HCT116 (cell line): ENCODE measurements around the gene SOX30. TPM values are rescaled to one million over a fixed set of nuclear protein-coding genes. Genes with fewer than 3 reads are reported as not detected.

Experiments used
- ATAC-seq: fragments of 200-7000 bp; cut with Tn5 transposase; 2 replicates; pipeline ENCODE4 v1.9.1; 2020; ENCODE audit warnings: mild to moderate bottlenecking, moderate library complexity
- BruUV-seq: library from RNA; stranded (reverse); fragments of 400-500 nt; replicated peaks from 2 replicates; lab custom pipeline; 2021; lab: Mats Ljungman, UMichigan
- CTCF ChIA-PET: fragments of 300-600 bp; sonication (Branson Sonifier 250); formaldehyde crosslinking; loops from one replicate; lab custom pipeline; 2021; ENCODE audit warnings: antibody characterized with exemption; lab: Charles Lee
- POLR2A ChIA-PET: fragments of 300-600, 350-600 bp; sonication (Branson Sonifier 250); formaldehyde crosslinking; loops from one replicate; lab custom pipeline; 2021; ENCODE audit warnings: antibody characterized with exemption; lab: Charles Lee
- RAD21 ChIA-PET, 2 experiments: fragments of 300-600 bp; sonication (Branson Sonifier 250); formaldehyde crosslinking; loops; one replicate each; lab custom pipeline; 2023; ENCODE audit warnings: low total read pairs in 2 of 2; ENCODE audit not compliant: uncharacterized antibody in 2 of 2, unreplicated experiment in 2 of 2, low non-redundant PET in 1 of 2; lab: Charles Lee
- DNase-seq: peaks from one replicate; pipeline ENCODE4 v3.0.0-alpha.2; 2010; ENCODE audit warnings: low read depth, low spot score
- H2AFZ ChIP-seq: fragments of 200-600 bp; shearing (Covaris generic), sonication (generic); 2 replicates; pipeline ENCODE4 v1.6.1; 2017; ENCODE audit warnings: low read depth, mixed run types, mixed read lengths, antibody characterized with exemption, low read length; ENCODE audit not compliant: poor library complexity, severe bottlenecking
- H3K27ac ChIP-seq: 2 replicates; pipeline ENCODE4 v1.5.1; 2012; ENCODE audit warnings: low read depth, low read length
- H3K27me3 ChIP-seq: fragments of 200-600 bp; sonication (generic); 2 replicates; pipeline ENCODE4 v1.6.1; 2016; ENCODE audit warnings: mixed run types, low read length, mixed read lengths; ENCODE audit not compliant: insufficient read depth
- H3K36me3 ChIP-seq, 2 experiments: fragments of 200-500 bp in 1 of 2; fragments of 200-600 bp in 1 of 2; sonication (Bioruptor generic) in 1 of 2; sonication (generic) in 1 of 2; 2 replicates each; pipeline versions ENCODE4 v1.5.1 to v1.6.1; 2014 to 2016; ENCODE audit warnings: low read length in 2 of 2, inconsistent platforms in 1 of 2, mixed read lengths in 1 of 2, mixed run types in 1 of 2; ENCODE audit not compliant: insufficient read depth in 2 of 2, control insufficient read depth in 1 of 2
- H3K4me1 ChIP-seq, 2 experiments: fragments of 200-600 bp in 1 of 2; sonication (generic) in 1 of 2; 2 replicates each; pipeline versions ENCODE4 v1.5.1 to v1.6.1; 2012 to 2017; ENCODE audit warnings: low read length in 2 of 2, inconsistent platforms in 1 of 2, mild to moderate bottlenecking in 1 of 2, mixed read lengths in 1 of 2, mixed run types in 1 of 2, moderate library complexity in 1 of 2; ENCODE audit not compliant: insufficient read depth in 2 of 2, control insufficient read depth in 1 of 2
- H3K4me2 ChIP-seq: fragments of 200-600 bp; sonication (generic); 2 replicates; pipeline ENCODE4 v1.6.1; 2017; ENCODE audit warnings: mixed run types, low read length, mixed read lengths
- H3K4me3 ChIP-seq, 2 experiments: fragments of 200-600 bp in 1 of 2; sonication (generic) in 1 of 2; replicated peaks in 1 of 2; 2 replicates each; pipeline ENCODE4 v1.5.1; 2011 to 2016; ENCODE audit warnings: low read length in 2 of 2, control low read depth in 1 of 2, low read depth in 1 of 2, mild to moderate bottlenecking in 1 of 2, mixed read lengths in 1 of 2, mixed run types in 1 of 2
- H3K79me2 ChIP-seq: fragments of 200-600 bp; sonication (generic); 2 replicates; pipeline ENCODE4 v1.6.1; 2017; ENCODE audit warnings: mild to moderate bottlenecking, mixed run types, low read length, moderate library complexity, mixed read lengths; ENCODE audit not compliant: insufficient read depth
- H3K9ac ChIP-seq: fragments of 200-600 bp; sonication (generic); 2 replicates; pipeline ENCODE4 v1.6.1; 2016; ENCODE audit warnings: low read length, mixed read lengths
- H3K9me2 ChIP-seq: fragments of 200-600 bp; sonication (generic), shearing (Covaris generic); 2 replicates; pipeline ENCODE4 v1.6.1; 2017; ENCODE audit warnings: mixed run types, mild to moderate bottlenecking, moderate library complexity; ENCODE audit not compliant: insufficient read depth
- H3K9me3 ChIP-seq, 2 experiments: fragments of 200-500 bp in 1 of 2; fragments of 200-600 bp in 1 of 2; sonication (Bioruptor generic) in 1 of 2; sonication (generic) in 1 of 2; 2 replicates each; pipeline ENCODE4 v1.6.1; 2014 to 2017; ENCODE audit warnings: low read length in 2 of 2, mixed read lengths in 2 of 2, inconsistent platforms in 1 of 2, low read depth in 1 of 2, mild to moderate bottlenecking in 1 of 2, mixed run types in 1 of 2, moderate library complexity in 1 of 2; ENCODE audit not compliant: control insufficient read depth in 1 of 2, insufficient read depth in 1 of 2
- H4K20me1 ChIP-seq: fragments of 200-600 bp; sonication (generic), shearing (Covaris generic); 2 replicates; pipeline ENCODE4 v1.6.1; 2017; ENCODE audit warnings: mixed run types, mild to moderate bottlenecking, moderate library complexity; ENCODE audit not compliant: insufficient read depth
- CEBPB ChIP-seq: IDR thresholded peaks from 2 replicates; pipeline ENCODE4 v1.6.1; 2012; ENCODE audit warnings: low read depth
- FOSL1 ChIP-seq: IDR thresholded peaks from 2 replicates; pipeline ENCODE4 v1.6.1; 2012; ENCODE audit warnings: low read depth
- JUND ChIP-seq: IDR thresholded peaks from 2 replicates; pipeline ENCODE4 v1.6.1; 2012
- SIN3A ChIP-seq: IDR thresholded peaks from 2 replicates; pipeline ENCODE4 v1.6.1; 2012; ENCODE audit warnings: low read depth
- YY1 ChIP-seq: IDR thresholded peaks from 2 replicates; pipeline ENCODE4 v1.6.1; 2011; ENCODE audit warnings: low read length, low read depth, moderate library complexity, mild to moderate bottlenecking; ENCODE audit not compliant: insufficient replicate concordance; ENCODE audit errors: extremely low read depth
- intact Hi-C: fragments of 100-400 bp; cut with micrococcal nuclease; formaldehyde crosslinking; loops from 2 replicates; pipeline ENCODE4 v1.10.0; 2022
- total RNA-seq: library from RNA; stranded (reverse); gene quantifications from one replicate; pipeline ENCODE4 v1.2.1, GENCODE V29; 2021; ENCODE audit not compliant: unreplicated experiment
- TF ChIP-seq, protein P1 (sequence below), 3 experiments: fragments of 200-600 bp in 1 of 3; sonication (generic) in 1 of 3; IDR thresholded peaks in 2 of 3; conservative IDR thresholded peaks in 1 of 3; 2 replicates each; pipeline ENCODE4 v1.5.1; 2012 to 2017; ENCODE audit warnings: low read depth in 2 of 3, low read length in 2 of 3, antibody characterized with exemption in 1 of 3, borderline replicate concordance in 1 of 3, control low read depth in 1 of 3, mild to moderate bottlenecking in 1 of 3, mixed read lengths in 1 of 3, mixed run types in 1 of 3, moderate library complexity in 1 of 3; ENCODE audit not compliant: insufficient read depth in 1 of 3
- TF ChIP-seq, protein P2 (sequence below): IDR thresholded peaks from 2 replicates; pipeline ENCODE4 v1.6.1; 2012

The SOX30 gene
- total RNA-seq, 1 experiment from 2014 or later, result 0.27 TPM

- RAD21 ChIA-PET, result no interaction called here
- no peaks in the 10 kb centered on the region for H3K79me2 ChIP-seq
- no peak for TF ChIP-seq SIN3A
- TF ChIP-seq, protein P1, sequence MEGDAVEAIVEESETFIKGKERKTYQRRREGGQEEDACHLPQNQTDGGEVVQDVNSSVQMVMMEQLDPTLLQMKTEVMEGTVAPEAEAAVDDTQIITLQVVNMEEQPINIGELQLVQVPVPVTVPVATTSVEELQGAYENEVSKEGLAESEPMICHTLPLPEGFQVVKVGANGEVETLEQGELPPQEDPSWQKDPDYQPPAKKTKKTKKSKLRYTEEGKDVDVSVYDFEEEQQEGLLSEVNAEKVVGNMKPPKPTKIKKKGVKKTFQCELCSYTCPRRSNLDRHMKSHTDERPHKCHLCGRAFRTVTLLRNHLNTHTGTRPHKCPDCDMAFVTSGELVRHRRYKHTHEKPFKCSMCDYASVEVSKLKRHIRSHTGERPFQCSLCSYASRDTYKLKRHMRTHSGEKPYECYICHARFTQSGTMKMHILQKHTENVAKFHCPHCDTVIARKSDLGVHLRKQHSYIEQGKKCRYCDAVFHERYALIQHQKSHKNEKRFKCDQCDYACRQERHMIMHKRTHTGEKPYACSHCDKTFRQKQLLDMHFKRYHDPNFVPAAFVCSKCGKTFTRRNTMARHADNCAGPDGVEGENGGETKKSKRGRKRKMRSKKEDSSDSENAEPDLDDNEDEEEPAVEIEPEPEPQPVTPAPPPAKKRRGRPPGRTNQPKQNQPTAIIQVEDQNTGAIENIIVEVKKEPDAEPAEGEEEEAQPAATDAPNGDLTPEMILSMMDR (IDR thresholded peaks at IDR 0.05 in 2 of 3, conservative IDR thresholded peaks at IDR 0.05 in 1 of 3; ENCODE audit: borderline replicate concordance in 1 of 3, insufficient read depth in 1 of 3, low read depth in 2 of 3, low read length in 2 of 3), result no peak
- TF ChIP-seq FOSL1, result no peak
- TF ChIP-seq, protein P2, sequence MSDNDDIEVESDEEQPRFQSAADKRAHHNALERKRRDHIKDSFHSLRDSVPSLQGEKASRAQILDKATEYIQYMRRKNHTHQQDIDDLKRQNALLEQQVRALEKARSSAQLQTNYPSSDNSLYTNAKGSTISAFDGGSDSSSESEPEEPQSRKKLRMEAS, result no peak
- TF ChIP-seq YY1, result no peak
- no peak for TF ChIP-seq JUND
- TF ChIP-seq CEBPB, result no peak
- H3K36me3 ChIP-seq, result no peaks in the 10 kb centered on the region
- no peaks in the 10 kb centered on the region for H3K9me3 ChIP-seq
- H4K20me1 ChIP-seq, result no peaks in the 10 kb centered on the region
- intact Hi-C loops, result loop anchor here (2.0 kb wide), 1 partner anchor 92 kb away; no protein-coding TSS in a partner anchor
- no peaks in the 10 kb centered on the region for H3K9me2 ChIP-seq
- H3K27me3 ChIP-seq, result no peaks in the 10 kb centered on the region
- POLR2A ChIA-PET, result no interaction called here
- H2AFZ ChIP-seq, result no peak overlapping the region
- H3K9ac ChIP-seq, result no peak overlapping the region
- no TSS peak for BruUV-seq
- no peak for ATAC-seq
- H3K27ac ChIP-seq, result no peak overlapping the region
- CTCF ChIA-PET, result interaction anchor here (1.2 to 2.2 kb wide), 5 partner anchors 50 to 94 kb away, joined by 4 to 11 read pairs (median 6); partner anchors contain the start of gene LSM11
- peaks cover 0 to 9% of the 10 kb centered on the region in 2 experiments; a peak in 2 of 4 replicates for H3K4me1 ChIP-seq
- no peak for DNase-seq
- H3K4me3 ChIP-seq, result no peak overlapping the region
- no peak overlapping the region for H3K4me2 ChIP-seq
Measured at GRCh38 chr5:157668356-157668755, 16.1 kb upstream of the SOX30 start.
